WI38 (cell line): ENCODE data around the gene TNRC18.
A peak's percentile ranks its signal among the peaks of the same experiment; 100 is the strongest.

Experiments
- H3K4me3 ChIP-seq: 2 replicates; pipeline ENCODE4 v1.5.1; 2011; ENCODE audit warnings: low read depth, mild to moderate bottlenecking, control low read depth, low read length
- CTCF ChIP-seq: IDR thresholded peaks from 2 replicates; pipeline ENCODE4 v1.5.1; 2012; ENCODE audit warnings: low read depth, mild to moderate bottlenecking, control low read depth, low read length

TNRC18 gene

DNA sequence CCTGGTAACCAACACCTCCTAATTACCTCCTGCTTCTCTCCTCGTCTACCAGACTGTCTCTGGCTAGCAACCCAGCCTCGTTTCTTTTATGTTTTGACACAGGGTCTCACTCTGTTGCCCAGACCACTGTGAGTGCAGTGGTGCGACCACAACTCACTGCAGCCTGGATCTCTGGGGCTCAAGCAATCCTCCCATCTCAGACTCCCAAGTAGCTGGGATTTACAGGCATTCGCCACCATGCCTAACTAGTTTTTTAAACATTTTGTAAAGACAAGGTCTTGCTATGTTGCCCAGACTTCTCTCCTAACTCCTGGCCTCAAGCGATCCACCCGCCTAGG lies 10.2 kb downstream of the TNRC18 start:
- H3K4me3 ChIP-seq, result no peak overlapping the region
- TF ChIP-seq CTCF, result no peak

DNA sequence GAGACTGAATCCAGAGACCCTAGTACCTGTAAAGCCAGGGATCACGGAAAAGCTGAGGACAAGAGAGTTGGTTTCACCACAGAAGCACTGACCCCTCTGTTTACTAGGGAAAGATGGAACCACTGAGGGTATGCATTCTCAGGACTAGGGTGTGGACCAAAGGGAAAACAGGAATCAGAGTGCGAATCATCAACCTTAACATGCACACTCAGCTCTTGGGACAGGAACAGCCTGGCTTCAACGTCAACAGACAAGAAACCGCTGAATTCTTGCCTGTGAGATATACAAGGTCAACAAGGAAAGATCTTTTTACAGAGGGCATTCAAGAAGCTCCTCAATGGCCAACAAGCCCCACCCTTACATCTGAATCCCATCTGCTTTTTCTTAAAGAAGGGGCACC lies 14.9 kb downstream of the TNRC18 start:
- no peak overlapping the region for H3K4me3 ChIP-seq
- no peak for TF ChIP-seq CTCF

GRCh38 chr7:5406957-5407945 lies 16.4 kb downstream of the TNRC18 start:
- TF ChIP-seq CTCF, result no peak
- H3K4me3 ChIP-seq, result no peak overlapping the region

DNA sequence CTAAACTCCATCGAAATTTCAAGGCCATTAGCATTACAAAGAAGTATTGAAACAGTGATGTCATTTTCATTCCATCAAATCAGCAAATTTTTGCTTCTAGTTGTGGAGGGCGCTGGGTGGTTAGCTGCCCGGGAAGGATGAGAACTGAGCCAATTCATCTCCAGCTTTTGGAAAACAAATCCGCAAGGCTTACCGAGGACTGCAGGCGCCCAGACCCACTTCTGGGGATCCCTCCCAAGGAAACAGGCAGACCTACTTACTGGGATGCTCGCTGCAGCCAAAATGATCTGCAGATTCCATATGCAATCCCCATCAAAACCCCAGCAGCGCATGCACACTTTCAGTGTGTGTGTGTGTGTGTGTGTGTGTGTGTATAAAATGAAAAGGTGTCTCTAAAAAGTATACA lies 19.2 kb downstream of the TNRC18 start:
- no peak overlapping the region for H3K4me3 ChIP-seq
- TF ChIP-seq CTCF, result no peak

DNA sequence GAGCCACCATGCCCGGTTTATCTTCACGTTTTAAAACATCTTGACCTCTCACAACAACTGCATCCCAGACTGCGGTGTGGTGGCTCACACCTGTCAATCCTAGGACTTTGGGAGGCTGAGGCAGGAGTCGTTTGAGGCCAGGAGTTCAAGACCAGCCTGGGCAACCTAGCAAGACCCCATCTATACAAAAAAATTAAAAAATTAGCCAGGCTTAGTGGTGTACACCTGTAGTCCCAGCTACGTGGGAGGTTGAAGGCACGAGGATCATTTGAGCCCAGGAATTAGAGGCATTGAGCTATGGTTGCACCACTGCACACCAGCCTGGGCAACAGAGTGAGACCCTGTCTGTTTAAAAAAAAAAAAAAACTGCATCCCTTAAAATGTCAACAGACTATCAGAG lies 20.2 kb downstream of the TNRC18 start:
- no peak overlapping the region for H3K4me3 ChIP-seq
- no peak for TF ChIP-seq CTCF

- no peak for TF ChIP-seq CTCF
These were observed 25.9 kb downstream of the TNRC18 start for GRCh38 chr7:5397736-5398135.

DNA sequence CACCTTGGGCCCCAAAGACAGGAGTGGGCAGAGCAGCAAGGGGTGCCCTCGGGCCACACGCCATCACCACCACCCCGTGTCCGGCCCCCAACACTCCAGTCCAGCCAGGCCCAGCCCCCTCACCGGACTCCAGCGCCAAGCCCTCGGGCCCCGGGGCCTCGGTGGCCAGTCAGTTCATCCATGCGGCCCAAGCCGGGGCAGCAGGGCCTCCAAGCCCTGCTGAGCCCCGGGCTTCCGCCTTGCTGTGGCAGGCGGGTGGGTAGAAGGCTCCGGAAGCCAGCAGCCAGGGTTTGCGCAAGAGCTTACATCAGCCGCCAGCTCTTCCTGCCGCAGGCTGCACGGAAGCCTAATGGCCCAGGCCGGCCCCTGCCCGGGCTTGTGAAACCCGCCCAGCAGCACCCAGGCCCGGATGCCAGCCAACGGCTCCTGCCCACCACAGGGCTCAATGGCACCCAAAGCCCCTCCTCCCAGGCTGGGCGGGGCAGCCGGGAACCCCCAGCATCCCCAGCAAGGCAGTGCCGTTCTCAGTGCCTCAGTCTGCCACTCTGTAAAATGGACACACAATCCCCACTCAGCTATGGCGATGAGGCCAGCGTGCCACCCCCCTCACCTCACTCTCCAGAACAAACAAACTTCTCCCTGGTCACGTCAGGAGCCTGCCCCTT lies 26.5 kb downstream of the TNRC18 start:
- no peak for TF ChIP-seq CTCF
- H3K4me3 ChIP-seq, result peak overlapping the region; percentile 59

More at GRCh38 chr7:5397736-5398135, 25.9 kb downstream of the TNRC18 start:
- no peak overlapping the region for H3K4me3 ChIP-seq
